Ecto neural progenitor cell (in vitro differentiated cells): ENCODE data around the gene LGALSL.
A peak's percentile ranks its signal among the peaks of the same experiment; 100 is the strongest.

ENCODE experiments used
- DNase-seq: peaks from one replicate; pipeline ENCODE4 v3.0.0-alpha.2; 2018; ENCODE audit warnings: low spot score

Gene LGALSL

DNA sequence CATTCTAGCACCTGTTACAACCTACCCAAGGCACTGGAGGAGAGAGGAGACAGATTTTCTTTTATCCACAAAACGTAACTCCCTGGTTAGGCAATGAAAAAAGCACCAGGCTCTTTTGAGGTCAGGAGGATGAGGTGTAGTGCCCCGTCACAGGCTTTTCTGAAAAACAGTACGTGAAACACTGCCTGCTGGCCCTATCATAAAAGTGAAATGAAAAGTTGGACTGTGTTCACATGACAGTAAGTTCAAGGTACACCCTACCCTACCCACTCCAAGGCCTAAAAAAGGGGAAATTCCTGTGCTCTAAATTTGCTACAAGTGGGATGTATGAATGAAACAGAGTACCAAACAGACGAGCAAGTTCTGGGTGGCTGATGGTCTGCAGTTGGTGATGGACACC is 17.6 kb downstream of the LGALSL start:
- DNase-seq, result no peak

DNA sequence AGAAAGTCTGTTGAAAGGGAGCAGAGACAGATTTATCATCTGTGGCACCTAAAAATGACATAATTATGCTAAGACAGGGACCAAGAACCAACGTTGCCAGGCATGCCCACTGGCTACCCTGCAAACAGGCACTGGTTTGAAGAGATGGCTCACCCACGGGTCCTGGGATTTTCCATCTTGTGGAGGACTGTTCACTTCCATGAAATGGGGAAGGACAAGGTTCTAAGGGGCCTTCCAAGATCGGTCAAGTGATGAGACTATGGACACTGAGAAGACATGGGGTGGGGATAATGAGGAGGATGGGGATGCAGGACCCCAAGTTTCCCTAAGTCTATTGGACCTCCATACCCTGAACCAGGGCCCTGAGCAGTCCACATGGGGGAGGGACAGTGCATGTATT is 18.9 kb downstream of the LGALSL start:
- DNase-seq, result no peak

DNA sequence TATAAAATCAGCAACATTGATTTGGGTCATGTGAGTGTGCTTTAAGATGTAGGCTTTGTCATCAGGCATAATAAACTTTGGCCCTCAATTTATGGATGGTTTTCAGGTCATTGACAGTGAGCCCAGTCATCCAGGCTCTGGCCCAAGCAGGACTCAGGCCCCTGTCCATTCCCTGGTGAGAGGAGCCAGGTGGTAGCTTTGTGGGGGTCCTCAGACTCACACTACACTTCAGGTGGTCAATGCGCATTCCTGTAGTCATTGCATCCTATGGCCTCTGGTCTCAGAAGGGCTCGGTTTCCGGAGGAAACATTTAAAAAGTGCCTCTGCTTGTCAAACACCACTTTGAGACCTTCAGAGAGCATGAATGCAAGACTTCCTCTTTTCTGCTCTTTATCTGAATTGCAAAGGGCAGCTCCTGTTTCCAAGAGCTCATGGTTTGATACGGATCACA is 20.2 kb downstream of the LGALSL start:
- no peak for DNase-seq

DNA sequence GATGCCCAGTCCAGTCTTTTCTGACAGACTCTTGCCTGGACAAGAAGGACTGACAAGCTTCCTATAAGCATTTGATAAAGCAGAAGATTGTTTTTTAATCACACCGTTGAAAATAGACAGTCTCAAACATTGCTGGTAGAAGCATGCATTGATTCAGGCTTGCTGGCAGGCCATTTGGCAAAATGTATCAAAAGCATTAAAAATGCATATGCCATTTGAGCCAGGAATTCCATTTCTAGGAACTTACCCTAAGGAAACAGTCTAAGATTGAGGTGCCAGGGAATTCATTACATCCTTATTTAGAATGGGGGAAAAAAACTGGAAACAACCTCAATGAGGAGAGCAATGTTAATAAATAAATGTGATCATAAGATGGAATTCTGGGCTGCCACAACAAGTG is 20.7 kb downstream of the LGALSL start:
- no peak for DNase-seq

DNA sequence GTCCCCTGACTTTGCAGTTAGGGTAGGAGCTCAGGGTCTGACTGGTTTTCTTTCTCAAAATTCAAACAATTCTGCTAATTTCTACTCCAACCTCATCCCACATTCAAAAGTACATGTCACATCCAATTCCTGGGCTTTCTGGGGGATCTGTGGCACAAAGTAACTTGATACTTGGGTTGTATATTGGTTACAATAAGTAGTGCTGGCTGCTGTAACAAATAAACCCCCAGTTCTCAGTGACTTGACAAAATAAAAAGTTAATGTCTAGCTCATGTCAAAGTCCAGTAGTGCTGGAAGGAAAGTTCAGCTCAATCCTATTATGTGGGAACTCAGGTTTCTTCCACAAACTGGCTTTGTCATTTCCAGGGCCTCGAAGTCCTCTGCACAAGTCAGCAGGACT is 23.1 kb downstream of the LGALSL start:
- DNase-seq, result no peak

DNA sequence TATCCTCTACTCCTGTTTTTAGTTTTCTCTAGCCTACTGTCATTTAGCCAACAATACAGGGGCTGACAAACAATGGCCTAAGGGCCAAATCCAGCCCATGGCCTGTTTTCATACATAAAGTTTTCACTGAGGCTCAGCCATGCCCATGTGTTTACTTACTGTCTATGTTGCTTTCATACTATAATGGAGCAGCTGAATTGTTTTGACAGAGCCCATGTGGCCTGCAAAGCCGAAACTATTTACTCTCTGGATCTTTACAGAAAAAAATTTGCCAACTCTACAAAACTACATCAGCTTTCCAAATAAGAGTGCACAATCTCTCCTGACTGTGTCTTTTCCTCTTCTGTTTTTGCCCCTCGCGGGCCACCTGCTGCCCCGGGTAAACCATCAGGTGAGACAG is 24.0 kb downstream of the LGALSL start:
- no peak for DNase-seq

DNA sequence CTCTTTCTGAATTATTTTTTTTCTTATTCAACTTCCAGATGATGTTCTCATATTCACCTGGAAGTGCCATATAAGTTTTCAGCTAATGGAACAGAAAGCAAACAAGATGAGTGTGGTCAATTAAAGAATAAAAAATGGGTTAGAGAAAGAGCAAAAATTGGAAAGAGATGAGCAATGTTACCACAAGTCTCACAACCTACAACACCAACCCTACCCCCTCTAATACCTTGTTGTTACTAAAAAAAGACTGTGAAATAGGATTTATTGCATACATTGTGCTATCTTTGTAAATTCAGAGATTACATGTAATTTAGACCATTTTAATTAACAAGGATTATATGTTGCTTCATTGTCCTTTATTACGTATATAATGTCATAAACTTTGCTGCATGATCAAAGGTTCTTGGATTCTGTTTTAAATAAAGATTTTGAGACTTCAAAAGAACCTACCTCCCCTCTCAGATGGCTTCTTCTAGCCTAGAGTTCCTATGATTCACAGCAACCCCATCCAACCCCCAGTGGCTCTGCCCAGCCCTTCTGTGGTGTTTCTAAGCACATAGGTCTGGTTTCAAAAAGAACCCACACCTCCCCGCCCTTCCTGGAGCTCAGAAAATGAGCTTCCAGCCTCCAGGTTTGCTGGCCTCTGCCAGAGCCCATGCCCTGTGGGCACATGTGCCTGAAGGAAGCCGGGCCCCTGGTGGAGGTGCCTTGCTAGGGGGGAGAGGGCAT is 24.7 kb downstream of the LGALSL start:
- no peak for DNase-seq

DNA sequence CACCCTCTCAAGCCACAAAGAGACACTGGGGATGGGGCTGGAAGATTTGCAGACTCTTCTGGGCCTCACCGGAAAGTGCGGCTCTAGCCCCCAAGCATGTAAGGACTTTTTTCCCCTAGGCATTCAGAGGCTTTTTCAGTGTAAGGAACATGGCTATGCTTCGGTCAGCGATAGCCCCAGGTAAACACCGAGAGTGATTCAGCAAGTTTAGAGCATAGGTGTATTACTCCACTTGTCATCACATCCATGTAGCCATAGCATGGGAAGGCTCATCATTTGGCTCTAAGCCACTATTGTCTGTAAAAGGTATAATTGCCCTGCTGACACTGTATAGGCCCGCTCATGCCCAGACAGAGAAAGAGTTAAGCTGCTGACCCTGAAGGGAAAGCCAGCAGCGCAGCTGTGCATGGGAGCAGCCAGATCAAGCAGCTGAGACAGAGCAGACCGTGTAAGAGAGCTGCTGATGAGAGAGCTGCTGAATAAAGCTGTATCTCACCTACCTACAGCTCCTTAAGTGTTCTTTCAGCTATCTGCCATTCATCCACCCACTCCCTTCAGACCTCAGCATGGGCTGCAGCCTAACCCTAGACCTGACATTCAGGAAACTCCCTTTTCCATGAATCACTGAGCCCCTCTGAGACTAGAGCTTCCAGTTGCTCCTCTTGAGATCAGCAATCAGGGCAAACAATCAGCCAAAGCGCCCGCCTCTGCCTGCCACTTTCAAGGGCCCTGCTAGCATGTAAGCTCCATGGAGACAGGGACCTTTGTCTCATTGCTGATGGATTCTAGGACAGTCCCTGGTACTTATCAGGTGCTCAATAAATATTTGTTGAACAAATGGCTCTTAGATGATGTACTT is 25.5 kb downstream of the LGALSL start:
- no peak for DNase-seq

DNA sequence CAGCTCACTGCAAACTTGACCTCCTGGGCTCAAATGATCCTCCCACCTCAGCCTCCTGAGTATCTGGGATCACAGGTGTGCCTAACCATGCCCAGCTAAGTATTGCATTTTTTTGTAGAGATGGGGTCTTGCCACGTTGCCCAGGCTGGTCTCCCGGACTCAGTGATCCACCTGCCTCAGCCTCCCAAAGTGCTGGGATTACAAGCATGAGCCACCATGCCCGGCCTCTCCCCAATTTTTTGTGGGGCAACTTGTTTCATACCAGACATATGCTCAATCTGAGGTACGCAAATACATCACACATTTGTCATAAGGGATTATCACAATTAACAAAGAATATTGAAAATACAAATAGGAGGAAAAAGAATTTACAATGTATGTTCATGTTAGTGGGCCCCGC is 27.7 kb downstream of the LGALSL start:
- DNase-seq, result no peak

DNA sequence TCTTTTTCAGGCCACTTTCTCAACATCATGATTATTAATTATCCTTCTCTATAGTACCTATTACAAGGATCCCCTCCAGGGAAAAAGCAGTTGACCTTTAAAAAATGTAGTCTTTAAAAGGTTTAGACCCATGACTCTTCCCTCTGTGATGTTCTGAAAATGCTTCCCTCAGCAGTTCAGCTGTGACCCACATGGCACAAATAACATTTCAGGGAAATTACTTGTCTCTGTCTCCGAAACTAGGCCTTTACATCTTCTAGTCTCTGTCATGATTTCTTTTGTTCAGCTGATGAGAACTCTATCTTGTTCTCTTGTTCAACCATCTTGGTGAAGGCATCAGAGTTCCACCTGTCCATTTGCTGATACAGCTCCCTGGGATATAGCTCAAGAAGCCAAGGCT is 28.3 kb downstream of the LGALSL start:
- DNase-seq, result no peak

DNA sequence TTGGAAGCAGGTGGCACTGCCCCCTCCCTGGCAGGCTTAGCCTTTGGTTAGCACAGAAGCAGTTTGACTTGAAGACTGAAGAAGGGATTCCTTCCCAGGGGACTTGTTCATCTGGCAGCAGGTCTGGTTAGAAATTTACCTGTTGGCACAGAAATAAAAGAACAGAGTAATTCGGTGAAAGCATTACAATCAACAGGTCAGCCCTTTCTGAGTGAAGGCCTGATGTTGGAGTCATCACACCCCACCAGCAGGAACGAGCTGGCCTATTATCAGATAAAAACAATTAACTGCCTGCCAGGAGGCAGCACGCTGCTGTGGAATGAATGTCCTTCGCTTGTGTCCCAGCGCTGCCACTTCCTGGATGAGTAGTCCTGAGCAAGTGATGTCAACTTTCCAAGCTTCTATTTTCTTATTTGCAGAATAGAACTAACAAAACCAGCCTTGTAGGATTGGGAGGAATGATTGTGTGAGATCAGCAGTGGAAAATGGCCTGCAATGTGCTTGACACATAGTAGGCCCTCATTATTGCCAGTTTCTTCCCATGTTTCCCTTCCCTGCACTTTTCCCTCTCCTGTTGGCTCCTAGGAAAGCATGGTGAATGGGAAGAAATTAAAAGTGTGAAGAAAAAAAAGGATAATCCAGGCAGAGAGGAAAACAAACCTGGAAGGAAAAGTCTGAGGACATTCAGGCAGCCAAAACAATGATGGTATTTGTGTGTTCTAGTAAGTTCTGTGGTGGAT is 29.0 kb downstream of the LGALSL start:
- no peak for DNase-seq

DNA sequence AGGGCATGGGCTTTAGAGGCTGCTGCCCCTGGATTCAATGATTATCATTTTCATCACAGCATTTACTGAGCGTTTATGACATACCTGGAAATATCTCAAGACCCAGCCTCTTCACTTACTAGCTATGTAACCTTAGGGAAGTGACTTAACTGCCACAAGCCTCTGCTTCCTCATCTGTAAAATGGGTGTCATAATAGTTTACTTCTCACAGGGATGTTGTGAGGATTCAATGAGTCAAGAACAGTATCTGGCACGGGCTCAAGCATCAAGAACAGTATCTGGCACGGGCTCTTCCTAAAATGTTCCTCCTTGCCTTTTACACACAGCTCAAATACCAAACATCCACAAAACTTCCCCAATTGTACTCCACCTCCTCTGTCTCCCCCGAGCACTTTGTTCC is 31.4 kb downstream of the LGALSL start:
- no peak for DNase-seq

DNA sequence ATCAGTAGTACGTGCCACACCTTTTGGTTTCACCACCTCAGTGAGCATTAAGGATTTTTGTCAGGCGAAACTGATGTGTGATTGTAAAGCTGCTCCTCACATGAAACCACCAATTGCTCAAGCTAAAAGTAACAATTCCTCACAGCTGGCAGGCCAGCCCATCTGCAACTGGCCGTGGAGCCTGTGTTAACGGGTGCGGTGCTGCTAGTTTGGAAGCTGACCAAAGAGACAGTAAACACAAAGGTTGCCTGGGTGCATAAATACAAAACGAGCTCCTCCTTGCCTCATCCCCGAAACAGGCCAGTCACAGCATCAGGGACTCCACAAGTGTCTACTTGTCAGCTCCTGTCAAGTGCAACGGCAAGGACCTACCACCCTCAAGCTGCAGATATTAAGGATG is 32.0 kb downstream of the LGALSL start:
- no peak for DNase-seq

DNA sequence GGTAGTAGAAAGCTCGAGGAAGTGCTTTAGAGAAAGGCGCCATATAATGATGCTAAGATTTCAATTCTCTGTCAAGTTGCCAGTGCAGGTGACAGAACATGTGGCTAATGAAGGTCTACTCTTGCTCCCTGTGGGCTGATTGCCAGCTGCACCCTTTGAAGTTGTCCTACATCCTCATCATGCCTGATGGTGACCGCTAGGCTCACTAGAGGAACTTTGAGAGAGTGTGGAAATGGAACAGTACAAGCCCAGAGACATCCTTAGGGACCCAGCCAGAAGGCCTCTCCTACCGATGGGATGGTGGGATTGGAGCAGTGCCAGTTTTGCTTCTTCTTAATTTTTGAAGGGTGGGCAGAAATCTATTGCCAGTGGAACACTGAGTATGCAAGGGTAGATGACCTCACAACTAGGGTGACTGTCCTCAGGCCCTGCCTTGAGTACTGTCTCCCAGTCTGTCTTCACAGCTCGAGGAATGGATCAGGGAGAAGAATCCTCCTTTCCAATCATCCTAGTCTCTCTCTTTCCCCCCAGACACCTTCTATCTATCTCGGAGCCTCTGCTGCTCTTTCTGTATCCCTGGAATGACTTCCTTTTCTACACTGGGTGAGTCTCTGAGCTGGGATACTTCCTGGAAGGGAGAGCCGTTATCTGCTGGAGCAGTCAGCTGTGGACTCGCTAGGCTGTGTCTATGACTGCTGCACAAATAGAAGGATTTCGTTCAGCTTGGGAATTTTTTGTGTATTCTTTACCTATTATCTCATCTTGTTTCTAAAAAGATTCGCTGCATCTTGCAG is 33.5 kb downstream of the LGALSL start:
- DNase-seq, result no peak

DNA sequence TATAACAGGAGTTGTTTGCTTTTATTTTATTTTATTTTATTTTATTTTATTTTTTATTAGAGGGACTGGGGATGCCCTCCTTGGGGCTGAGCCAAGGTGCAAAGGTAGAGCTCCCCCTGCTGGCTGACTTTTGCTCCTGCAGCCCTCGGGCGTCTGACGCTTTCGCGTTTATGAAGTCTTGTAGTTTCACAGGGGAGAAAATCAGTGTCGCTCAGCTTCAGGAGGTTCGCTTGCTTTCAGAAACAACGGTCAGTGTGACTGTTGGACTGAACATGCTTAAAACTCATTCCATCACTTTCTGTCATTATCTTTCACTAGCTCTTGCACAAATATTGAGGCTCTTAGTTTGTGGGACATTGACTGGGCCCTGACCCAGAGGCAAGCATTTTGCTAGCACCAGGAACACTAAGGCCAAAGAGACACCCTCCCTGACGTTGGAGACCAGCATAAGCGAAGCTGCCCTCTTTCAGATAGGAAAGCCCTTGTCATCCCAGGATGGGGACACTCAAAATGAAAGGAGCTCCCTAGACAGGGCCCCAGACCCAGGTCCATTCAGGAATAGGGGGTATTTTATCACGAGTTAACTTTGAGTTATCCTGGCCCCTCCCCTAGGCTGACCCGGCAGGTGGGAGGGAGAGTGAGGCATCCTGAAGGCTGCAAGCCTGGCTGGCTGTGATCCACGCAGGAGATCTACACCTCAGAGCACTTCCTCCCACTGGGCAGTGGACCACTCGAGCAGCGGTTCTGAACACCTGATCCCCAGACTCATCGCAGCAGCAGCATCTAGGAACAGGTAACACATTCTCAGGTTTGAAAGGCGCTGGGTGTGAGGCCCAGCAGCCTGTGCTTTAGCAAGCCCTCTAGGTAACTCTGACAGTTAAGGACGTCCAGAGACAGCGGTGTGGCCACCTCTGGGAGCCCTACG is 34.4 kb downstream of the LGALSL start:
- DNase-seq, result peak; percentile 80

DNA sequence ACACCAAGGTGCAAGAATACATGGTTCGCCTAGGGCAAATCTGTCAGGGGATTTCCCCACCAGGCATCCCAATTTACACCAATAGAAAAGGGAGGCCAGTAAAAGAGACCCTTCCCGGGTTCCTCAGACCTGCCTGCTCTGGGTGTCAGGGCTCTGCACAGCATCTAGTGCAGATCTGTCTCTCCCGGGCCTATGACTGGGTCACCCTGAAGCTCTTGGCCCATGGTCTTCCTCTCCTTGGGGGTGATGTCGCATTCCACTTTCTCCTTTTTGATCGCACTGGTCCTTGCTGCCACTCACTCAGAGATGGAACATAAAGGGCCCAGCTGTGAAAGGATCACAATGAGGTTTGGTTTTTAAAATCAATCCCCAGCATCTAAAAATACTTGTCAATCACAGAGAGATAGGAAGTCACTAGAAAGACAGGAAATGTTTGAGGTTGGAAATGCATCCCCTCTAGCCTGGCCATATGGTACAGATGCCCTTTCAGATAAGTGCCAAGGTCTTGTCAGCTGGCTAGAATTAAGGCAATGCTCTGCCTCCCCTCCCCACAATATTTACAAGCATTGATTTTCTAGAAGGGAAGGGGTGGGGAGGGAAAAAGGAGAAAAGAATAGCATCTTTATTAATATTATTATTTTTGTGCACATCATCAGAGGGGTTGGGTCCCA is 35.3 kb downstream of the LGALSL start:
- DNase-seq, result no peak

DNA sequence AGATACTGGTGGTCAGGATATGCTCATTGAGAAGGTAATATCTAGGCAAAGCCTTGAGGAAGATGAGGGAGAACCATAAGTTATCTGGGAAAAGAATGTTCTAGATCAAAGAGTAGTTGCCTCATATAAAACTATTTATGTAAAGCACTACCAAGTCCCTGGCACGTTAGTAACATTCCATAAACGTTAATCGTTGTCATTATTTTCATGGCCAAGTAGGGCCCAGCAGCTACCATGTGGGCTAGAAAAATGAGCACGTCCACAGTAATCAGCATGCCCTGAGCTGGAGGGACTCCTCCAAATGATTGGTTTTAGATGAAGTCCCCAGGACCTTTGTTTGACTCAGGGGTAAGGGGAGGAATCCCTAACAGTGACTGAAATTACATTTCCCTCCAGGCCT is 37.5 kb downstream of the LGALSL start:
- DNase-seq, result no peak

DNA sequence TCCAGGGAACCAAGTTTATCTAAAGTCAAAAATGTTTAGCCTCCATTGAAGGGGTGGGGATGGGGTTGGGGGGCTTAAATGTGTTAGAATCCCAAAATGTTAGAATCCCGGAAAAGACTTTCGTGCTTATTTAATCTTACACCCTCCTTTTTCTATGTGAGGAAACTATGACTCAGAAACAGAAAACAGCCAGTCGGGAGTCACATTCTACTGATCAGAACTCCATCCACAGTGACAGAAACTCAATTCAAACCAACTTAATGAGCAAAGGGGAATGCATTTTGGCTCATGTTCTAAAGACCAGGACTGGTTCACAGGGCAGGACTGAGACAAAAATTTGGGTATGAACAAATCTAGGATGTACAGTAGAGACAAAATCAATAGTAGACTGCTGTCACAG is 38.3 kb downstream of the LGALSL start:
- DNase-seq, result no peak

DNA sequence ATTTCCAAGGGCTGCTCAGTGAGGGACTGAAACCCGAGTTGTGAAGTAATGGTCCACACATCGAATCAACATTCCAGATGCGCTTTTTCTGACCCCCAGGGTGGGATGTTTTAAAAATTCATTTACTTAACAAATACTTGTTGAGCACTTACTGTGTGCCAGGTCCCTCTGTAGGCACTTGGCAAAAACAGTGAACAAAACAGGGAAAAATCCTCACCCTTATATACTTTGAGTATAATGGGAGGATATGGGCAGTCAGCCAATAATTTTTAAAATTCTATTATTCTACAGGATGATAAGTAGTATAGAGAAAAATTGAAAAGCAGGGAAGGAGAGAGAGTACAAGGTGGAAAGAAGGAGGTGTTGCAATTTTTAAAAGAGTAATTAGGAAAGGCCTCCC is 38.9 kb downstream of the LGALSL start:
- no peak for DNase-seq

DNA sequence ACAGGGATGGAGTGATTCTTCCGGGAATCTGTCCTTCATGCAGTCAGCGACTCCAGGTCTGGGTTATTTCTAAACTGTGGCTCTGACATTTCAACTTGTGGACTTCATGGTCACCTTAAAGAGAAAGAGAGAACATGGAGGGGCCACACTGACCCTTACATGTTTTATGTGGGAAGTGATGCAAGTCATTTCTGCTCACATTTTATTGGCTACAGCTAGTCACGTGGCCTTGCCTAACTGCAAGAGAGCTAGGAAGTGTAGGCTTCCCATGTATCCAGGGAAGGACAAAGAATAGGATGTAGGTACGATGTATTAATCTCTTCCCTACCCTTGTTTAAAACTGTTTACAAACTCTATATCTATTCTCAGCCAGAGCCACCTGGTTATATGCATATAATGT is 39.8 kb downstream of the LGALSL start:
- no peak for DNase-seq
